Stimulated activated CD8-positive, alpha-beta memory T cell treated with anti-CD3 and anti-CD28 coated beads, Interleukin-4, amount 100 ng/mL, for 48 hours (primary cell): ENCODE results near the gene JAK1.

Experiments
- DNase-seq: peaks from one replicate; pipeline ENCODE4 v3.0.0-alpha.2; 2020

Gene JAK1

GRCh38 chr1:64917907-64918306 lies 48.4 kb downstream of the JAK1 start:
- no peak for DNase-seq

- no peak for DNase-seq
Observed at GRCh38 chr1:64917328-64917861, 49.0 kb downstream of the JAK1 start.

- DNase-seq = no peak
Observed at GRCh38 chr1:64915381-64916274, 50.7 kb downstream of the JAK1 start.

- no peak for DNase-seq
Observed at GRCh38 chr1:64913361-64914015, 52.9 kb downstream of the JAK1 start.

- DNase-seq = no peak
Observed at GRCh38 chr1:64912191-64912590, 54.2 kb downstream of the JAK1 start.

GRCh38 chr1:64911326-64911725 lies 55.0 kb downstream of the JAK1 start:
- no peak for DNase-seq

GRCh38 chr1:64909031-64909430 lies 57.3 kb downstream of the JAK1 start:
- DNase-seq = no peak

GRCh38 chr1:64908575-64908974 lies 57.8 kb downstream of the JAK1 start:
- no peak for DNase-seq

GRCh38 chr1:64906447-64906846 lies 59.9 kb downstream of the JAK1 start:
- DNase-seq = no peak

- no peak for DNase-seq
Observed at GRCh38 chr1:64903593-64903992, 62.8 kb downstream of the JAK1 start.

GRCh38 chr1:64901663-64902062 lies 64.7 kb downstream of the JAK1 start:
- DNase-seq = no peak

- no peak for DNase-seq
Observed at GRCh38 chr1:64900916-64901315, 65.4 kb downstream of the JAK1 start.

- DNase-seq = peak; percentile 46
Observed at GRCh38 chr1:64898107-64898861, 68.1 kb downstream of the JAK1 start.

GRCh38 chr1:64896551-64896950 lies 69.8 kb downstream of the JAK1 start:
- DNase-seq = no peak

- DNase-seq = no peak
Observed at GRCh38 chr1:64895500-64895899, 70.8 kb downstream of the JAK1 start.

- no peak for DNase-seq
Observed at GRCh38 chr1:64894438-64895196, 71.7 kb downstream of the JAK1 start.

GRCh38 chr1:64893921-64894320 lies 72.4 kb downstream of the JAK1 start:
- no peak for DNase-seq

- DNase-seq = no peak
Observed at GRCh38 chr1:64892576-64893573, 73.5 kb downstream of the JAK1 start.

- no peak for DNase-seq
Observed at GRCh38 chr1:64891448-64891825, 74.9 kb downstream of the JAK1 start.

- no peak for DNase-seq
Observed at GRCh38 chr1:64890699-64891447, 75.5 kb downstream of the JAK1 start.
